Upper lobe of left lung (tissue), 6 donors: ENCODE results near the gene ACAA2. TPM values are rescaled to one million over a fixed set of nuclear protein-coding genes. Genes with fewer than 3 reads are reported as not detected.

Experiments
- ATAC-seq, 2 donors: fragments of 200-7000 bp; cut with Tn5 transposase; one replicate each; pipeline ENCODE4 v1.9.1; 2022; ENCODE audit warnings: mild to moderate bottlenecking in 2 of 2, moderate library complexity in 2 of 2; ENCODE audit not compliant: low FRiP score in 2 of 2
- DNase-seq, 2 donors: peaks; one replicate each; pipeline ENCODE4 v3.0.0-alpha.2; 2019 to 2020
- H3K27ac ChIP-seq, 4 donors: fragments of 200-600 bp; sonication (generic); one replicate each; pipeline ENCODE4 v1.5.1; 2016 to 2019
- H3K27me3 ChIP-seq, 4 donors: fragments of 200-600 bp; sonication (generic); one replicate each; pipeline ENCODE4 v1.5.1; 2017 to 2019
- H3K36me3 ChIP-seq, 4 donors: fragments of 200-600 bp; sonication (generic); one replicate each; pipeline ENCODE4 v1.5.1; 2016 to 2019
- H3K4me1 ChIP-seq, 4 donors: fragments of 200-600 bp; sonication (generic); one replicate each; pipeline ENCODE4 v1.5.1; 2018 to 2019
- H3K4me3 ChIP-seq, 4 donors: fragments of 200-600 bp; sonication (generic); one replicate each; pipeline ENCODE4 v1.5.1; 2017 to 2019; ENCODE audit warnings: mild to moderate bottlenecking in 2 of 4, moderate library complexity in 1 of 4
- H3K9me3 ChIP-seq, 4 donors: fragments of 200-600 bp; sonication (generic); one replicate each; pipeline ENCODE4 v1.5.1; 2018 to 2019
- CTCF ChIP-seq, 6 experiments: fragments of 450-650 bp in 4 of 6; fragments of 200-600 bp in 2 of 6; sonication (generic) in 2 of 6; IDR thresholded peaks; one replicate each; pipeline ENCODE4 v1.5.1; 2016 to 2019; ENCODE audit warnings: antibody characterized with exemption in 6 of 6
- EP300 ChIP-seq, 4 donors: sonication (generic); formaldehyde crosslinking; IDR thresholded peaks; one replicate each; pipeline ENCODE4 v1.5.1; 2017; ENCODE audit warnings: antibody characterized with exemption in 4 of 4, control low read depth in 2 of 4
- POLR2A ChIP-seq, 4 donors: fragments of 450-650 bp; IDR thresholded peaks; one replicate each; pipeline ENCODE4 v1.5.1; 2016 to 2017; ENCODE audit warnings: antibody characterized with exemption in 4 of 4, mild to moderate bottlenecking in 2 of 4
- POLR2AphosphoS5 ChIP-seq, 2 donors: sonication (generic); formaldehyde crosslinking; IDR thresholded peaks; one replicate each; pipeline ENCODE4 v1.5.1; 2017; ENCODE audit warnings: antibody characterized with exemption in 2 of 2
- WGBS, 2 donors: methylation state at CpG; one replicate each; pipeline ENCODE4 v1.1.5; 2017 to 2018; 5-methylcytosine and 5-hydroxymethylcytosine counted together
- total RNA-seq, 6 donors: library from RNA; depleted of rRNA in 4 of 6; stranded (reverse); fragments of >200 nt in 4 of 6; gene quantifications; one replicate each; pipeline versions ENCODE4 v1.1.0 to v1.2.1, GENCODE V29; 2016 to 2021
- donor health status: DM: no; HTN: no; CAD: no; lungs with moderate emphysema.
- donor health status: DM: no; HTN: yes; CAD: no; lungs with severe emphysema.

Gene ACAA2
- total RNA-seq, 6 donors from 2014 or later: 23.7 to 93.9 (median 69.8) TPM

DNA sequence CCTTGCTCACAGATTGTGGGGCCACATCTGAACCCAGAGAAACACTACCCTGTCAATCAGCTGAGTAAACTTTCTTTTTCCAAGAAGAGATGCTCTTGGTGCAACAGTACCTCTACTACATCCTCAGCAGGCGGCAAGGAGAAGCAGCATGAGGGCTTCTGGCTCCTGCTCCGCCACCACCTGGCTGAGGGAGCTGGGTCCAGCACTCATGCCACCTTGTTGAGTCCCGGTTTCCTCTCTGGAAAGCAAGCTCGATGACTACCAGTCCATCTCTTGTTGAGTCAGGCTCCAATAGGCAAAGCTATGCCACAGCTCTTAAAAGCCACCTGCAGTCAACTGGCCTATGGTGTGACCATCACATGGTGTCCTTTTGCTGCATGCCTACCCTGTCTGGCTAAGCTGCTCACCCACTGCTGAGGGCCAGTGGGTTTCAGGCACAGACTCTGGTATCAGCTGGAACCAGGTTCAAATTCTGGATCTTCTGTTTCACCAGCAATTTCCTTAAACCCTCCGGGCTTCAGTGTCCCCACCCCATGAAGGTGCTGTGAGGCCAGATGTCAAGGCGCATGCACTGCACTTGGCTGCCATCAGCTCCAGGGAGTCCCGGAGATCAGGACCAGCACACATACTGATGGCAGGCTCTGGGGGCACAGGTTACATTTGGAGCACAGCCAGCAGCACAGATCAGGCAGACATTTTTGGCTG lies 42.5 kb upstream of the ACAA2 start:
- TF ChIP-seq POLR2A (IDR thresholded peaks at IDR 0.05) (no peak), EP300 (IDR thresholded peaks at IDR 0.05) (no peak), POLR2AphosphoS5 (IDR thresholded peaks at IDR 0.05) (no peak), CTCF (IDR thresholded peaks at IDR 0.05) (no peak)
- Histone ChIP-seq H3K27me3 (no peaks in the 10 kb centered on the region), H3K27ac (no peak overlapping the region), H3K9me3 (no peaks in the 10 kb centered on the region), H3K4me3 (no peak overlapping the region), H3K4me1 (peaks cover 0 to 12% (median 3%) of the 10 kb centered on the region in 4 donors), H3K36me3 (no peaks in the 10 kb centered on the region)
- no peak for ATAC-seq
- DNase-seq: no peak
- WGBS, 2 donors: 94 to 95% methylated on average over 4 to 7 of the region's 7 CpGs

DNA sequence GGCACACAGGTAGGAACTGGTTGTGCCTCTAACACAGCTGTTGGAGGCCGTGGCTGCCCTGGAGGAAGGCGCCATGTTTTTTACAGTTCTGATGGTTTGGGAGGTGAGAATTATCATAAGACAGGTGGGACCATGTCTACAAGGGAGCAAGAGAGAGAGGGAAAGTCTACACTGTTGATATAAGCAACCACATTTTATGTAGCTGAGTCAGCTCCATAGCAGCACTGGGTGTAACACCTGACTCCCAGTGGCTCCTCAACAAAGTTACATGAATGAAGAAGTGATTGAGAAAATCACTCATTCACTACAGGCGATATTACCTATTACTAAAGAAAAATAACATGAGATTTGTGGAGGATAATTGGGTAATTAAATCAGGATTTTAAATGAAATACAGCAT lies 41.3 kb upstream of the ACAA2 start:
- TF ChIP-seq POLR2A (IDR thresholded peaks at IDR 0.05): no peak
- no peak for TF ChIP-seq CTCF (IDR thresholded peaks at IDR 0.05)
- TF ChIP-seq POLR2AphosphoS5 (IDR thresholded peaks at IDR 0.05): no peak
- TF ChIP-seq EP300 (IDR thresholded peaks at IDR 0.05): no peak
- H3K4me1 ChIP-seq: peaks cover 0 to 16% (median 5%) of the 10 kb centered on the region in 4 donors
- no peaks in the 10 kb centered on the region for H3K36me3 ChIP-seq
- no peak overlapping the region for H3K27ac ChIP-seq
- H3K27me3 ChIP-seq: no peaks in the 10 kb centered on the region
- H3K4me3 ChIP-seq: no peak overlapping the region
- 93% methylated on average over 3 of the region's 3 CpGs for WGBS, 2 donors
- ATAC-seq: no peak
- no peak for DNase-seq
- H3K9me3 ChIP-seq: no peaks in the 10 kb centered on the region

GRCh38 chr18:49853436-49853835 lies 40.1 kb upstream of the ACAA2 start:
- Histone ChIP-seq H3K27me3 (no peaks in the 10 kb centered on the region), H3K9me3 (no peaks in the 10 kb centered on the region), H3K27ac (no peak overlapping the region), H3K4me1 (peaks cover 0 to 10% (median 3%) of the 10 kb centered on the region in 4 donors), H3K4me3 (no peak overlapping the region), H3K36me3 (no peaks in the 10 kb centered on the region)
- ATAC-seq (no peak), DNase-seq (no peak)
- 84 to 90% methylated on average over 7 to 8 of the region's 8 CpGs for WGBS, 2 donors
- TF ChIP-seq CTCF (IDR thresholded peaks at IDR 0.05) (no peak), POLR2AphosphoS5 (IDR thresholded peaks at IDR 0.05) (no peak), POLR2A (IDR thresholded peaks at IDR 0.05) (no peak), EP300 (IDR thresholded peaks at IDR 0.05) (no peak)

GRCh38 chr18:49853011-49853410 lies 39.7 kb upstream of the ACAA2 start:
- TF ChIP-seq POLR2AphosphoS5 (IDR thresholded peaks at IDR 0.05) (no peak), EP300 (IDR thresholded peaks at IDR 0.05) (no peak), POLR2A (IDR thresholded peaks at IDR 0.05) (no peak), CTCF (IDR thresholded peaks at IDR 0.05) (no peak)
- Histone ChIP-seq H3K27ac (no peak overlapping the region), H3K27me3 (no peaks in the 10 kb centered on the region), H3K9me3 (no peaks in the 10 kb centered on the region), H3K4me1 (peaks cover 0 to 7% (median 3%) of the 10 kb centered on the region in 4 donors), H3K4me3 (no peak overlapping the region), H3K36me3 (no peaks in the 10 kb centered on the region)
- DNase-seq (no peak), ATAC-seq (no peak)
- WGBS, 2 donors: 77 to 94% methylated on average over 5 to 7 of the region's 7 CpGs

GRCh38 chr18:49851624-49852023 lies 38.3 kb upstream of the ACAA2 start:
- peaks cover 0 to 7% (median 3%) of the 10 kb centered on the region in 4 donors for H3K4me1 ChIP-seq
- no peak overlapping the region for H3K4me3 ChIP-seq
- no peaks in the 10 kb centered on the region for H3K9me3 ChIP-seq
- ATAC-seq: no peak
- no peaks in the 10 kb centered on the region for H3K36me3 ChIP-seq
- no peak for DNase-seq
- no peak overlapping the region for H3K27ac ChIP-seq
- no peak for TF ChIP-seq POLR2A (IDR thresholded peaks at IDR 0.05)
- TF ChIP-seq POLR2AphosphoS5 (IDR thresholded peaks at IDR 0.05): no peak
- no peak for TF ChIP-seq EP300 (IDR thresholded peaks at IDR 0.05)
- no peak for TF ChIP-seq CTCF (IDR thresholded peaks at IDR 0.05)
- no peaks in the 10 kb centered on the region for H3K27me3 ChIP-seq
- 75 to 77% methylated on average over 4 of the region's 4 CpGs for WGBS, 2 donors
